ENCODE results near the gene LCN15.
A peak's percentile ranks its signal among the peaks of the same experiment; 100 is the strongest.
"Not testable (repeated sequence)": the region's sequence is repeated elsewhere in the genome, so short reads cannot be mapped to it uniquely, and the experiment has no call there.

The LCN15 gene

DNA sequence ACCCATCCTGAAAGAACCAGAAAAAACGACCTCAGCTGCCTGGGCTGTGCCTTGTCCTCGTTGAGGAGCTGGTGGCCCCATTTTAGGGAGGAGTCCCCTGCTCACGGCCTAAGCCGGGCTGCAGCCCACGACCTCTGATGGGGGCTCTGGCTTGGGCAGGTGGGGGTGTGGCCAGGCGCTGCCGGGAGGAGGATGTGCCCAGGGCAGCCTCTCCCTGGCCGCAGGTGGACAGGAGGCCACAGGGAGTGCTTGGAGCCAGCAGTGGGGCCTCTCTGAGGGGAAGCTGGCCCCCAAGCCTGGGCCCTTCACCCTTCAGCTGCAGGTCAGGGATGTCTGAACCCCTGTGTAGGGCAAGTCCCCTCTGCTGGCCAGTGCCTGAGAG, 49.4 kb downstream of the LCN15 start:
- TF ChIP-seq POLR2A (IDR thresholded peaks at IDR 0.05; ENCODE audit: low read depth, low read length) = no peak
- DNase-seq (ENCODE audit: insufficient read length, low spot score) (no peak), FAIRE-seq (no peak)

DNA sequence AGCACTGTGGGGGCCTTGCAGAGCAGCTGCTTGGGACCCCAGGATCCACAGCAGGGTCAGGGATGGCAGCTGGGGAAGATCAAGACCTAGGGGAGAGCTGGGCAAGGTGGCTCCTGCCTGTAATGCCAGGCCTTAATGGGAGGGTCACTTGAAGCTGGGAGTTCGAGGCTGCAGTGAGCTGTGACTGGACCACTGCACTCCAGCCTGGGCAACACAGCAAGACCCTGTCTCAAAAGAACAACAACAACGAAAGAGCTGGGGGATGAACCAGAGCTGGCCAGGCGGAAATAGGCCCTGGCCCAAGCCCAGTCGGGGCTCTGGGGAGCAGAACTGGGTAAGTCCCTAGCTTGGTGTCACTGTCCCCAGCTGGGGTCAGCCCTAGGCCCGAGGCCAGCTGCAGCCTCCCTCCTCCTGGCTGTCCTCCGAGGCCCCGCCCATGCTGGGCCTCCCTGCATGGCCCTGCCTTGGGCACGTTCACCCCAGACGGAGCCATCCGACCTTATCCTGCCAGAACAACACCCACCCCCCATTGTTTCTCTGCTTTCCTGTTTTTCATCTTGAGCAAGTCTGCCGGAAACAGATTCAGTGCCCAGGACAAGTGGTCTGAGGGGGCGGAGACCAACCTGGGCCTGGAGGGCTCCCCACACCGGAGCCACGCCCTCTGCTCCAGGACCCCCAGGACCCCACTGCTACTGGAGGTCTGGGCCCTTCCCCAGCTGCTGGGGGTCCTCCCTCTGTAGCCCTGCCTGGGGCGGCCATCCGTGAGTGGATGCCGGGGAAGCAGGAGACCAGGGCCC, 50.0 kb downstream of the LCN15 start:
- FAIRE-seq = no peak
- DNase-seq (ENCODE audit: insufficient read length, low spot score) = no peak
- no peak for TF ChIP-seq POLR2A (IDR thresholded peaks at IDR 0.05; ENCODE audit: low read depth, low read length)

DNA sequence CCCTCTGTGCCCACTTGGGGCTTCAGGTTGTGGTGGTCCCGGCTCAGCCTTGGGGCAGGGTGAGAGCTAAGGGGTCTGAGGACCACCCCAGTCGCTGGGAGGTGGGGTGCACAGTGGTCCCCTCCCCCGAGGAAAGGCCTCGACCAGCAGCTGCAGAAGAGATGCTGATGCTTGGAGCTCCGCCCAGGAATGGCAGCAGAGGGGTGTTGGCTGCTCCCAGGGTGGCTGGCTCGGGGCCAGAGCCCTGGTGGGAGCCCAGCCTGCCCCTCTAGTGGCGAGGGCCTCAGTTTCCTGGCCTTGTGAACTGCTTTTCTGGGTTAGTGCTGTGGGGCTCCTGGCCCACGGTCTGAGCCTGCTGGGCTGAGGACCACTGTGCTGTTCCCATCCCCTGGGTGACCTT, 50.8 kb downstream of the LCN15 start:
- DNase-seq (ENCODE audit: insufficient read length, low spot score) (no peak), FAIRE-seq (no peak)
- TF ChIP-seq POLR2A (IDR thresholded peaks at IDR 0.05; ENCODE audit: low read depth, low read length) = no peak

DNA sequence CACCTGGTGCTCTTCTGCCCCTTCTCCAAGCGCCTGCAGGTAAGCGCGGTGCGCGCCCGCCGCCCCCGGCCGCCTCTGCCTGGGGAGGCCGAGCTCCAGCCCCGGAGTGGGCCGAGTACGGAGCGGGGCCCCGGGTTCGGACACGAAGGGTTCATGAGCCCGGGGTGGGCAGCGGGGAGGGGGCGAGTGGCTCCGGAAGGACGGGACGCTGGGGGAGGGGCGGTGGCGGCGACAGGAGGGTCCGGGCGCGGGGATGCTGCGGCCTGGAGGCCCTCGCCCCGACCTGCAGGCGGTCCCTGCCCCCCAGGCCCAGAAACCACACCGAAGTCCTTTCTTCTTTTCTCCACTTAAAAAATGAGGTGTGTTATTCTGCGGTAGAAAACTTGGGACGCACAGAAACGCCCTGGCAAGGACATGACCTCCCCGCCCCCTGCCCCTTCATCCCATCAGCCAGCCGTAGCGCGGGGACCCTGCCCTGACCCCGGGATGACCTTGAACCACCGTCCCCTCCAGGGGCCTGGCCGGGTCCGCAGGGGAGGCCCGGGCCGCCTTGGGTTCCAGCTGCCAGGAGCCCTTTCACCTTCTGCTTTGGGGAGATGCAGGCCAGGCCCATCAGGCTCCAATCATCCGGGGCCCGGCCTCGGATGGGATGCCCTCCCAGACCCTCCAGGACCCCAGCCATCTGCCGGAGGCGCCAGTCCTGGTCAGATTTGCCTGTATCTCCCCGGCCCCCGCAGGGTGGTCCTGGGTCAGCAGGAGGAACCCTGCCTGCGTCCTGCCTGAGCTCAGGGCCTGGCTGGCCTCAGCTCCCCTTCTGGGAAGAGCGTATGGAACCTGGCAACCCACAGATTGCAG, 51.4 kb downstream of the LCN15 start:
- DNase-seq (ENCODE audit: insufficient read length, low spot score) = no peak
- no peak for FAIRE-seq

DNA sequence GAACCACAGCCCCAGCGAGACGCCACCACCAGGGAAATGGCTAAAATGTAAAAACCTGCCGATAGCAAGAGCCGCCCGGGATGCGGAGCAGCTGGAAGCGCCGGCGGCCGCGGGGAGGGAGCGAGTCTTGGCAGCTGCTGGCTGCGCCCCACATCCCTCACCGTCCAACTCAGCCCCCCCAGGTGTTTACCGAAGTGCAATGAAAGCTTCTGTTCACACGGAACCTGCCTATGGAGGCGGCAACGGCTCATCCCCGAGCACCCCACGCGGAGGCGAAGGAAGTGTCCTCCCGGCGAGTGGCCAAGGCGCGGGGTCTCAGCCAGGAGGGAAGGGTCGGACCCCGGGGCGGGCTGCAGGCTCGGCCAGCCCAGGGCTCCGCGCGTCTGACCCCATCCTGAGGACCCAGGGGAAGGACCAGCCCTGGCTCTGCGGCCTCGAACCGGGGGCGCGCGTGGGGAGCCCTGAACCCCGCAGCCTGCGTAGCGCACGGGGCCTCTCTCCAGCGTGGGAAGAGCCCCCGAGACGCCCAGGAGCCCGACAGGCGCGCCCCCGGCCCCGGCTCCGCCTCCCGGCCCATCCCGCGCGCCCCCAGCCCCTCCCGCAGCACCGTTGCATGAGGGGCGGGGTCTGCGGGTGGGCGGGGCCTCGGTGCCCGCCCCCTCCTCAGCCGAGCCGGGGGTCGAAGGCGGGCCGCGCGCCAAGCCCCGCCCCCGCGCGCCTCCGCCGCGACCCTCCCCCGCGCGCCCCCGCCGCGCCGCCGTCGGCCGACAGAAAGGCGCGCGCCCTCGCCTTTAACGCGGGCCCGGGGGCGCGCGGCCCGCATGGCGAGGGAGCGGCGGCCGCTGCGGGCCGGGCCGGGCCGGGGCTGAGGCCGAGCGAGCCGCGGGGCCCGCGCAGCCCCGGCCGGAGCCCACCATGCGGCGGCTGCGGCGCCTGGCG, 52.3 kb downstream of the LCN15 start, which contains the start of gene DIPK1B:
DIPK1B (plus strand) TSS at position 822 of the 939 bp plus-strand sequence; CDS start at position 916, 94 bp downstream.
- no peak for TF ChIP-seq POLR2A (IDR thresholded peaks at IDR 0.05; ENCODE audit: low read depth, low read length)
- DNase-seq (ENCODE audit: insufficient read length, low spot score) (no peak), FAIRE-seq (no peak)

More for the DNA sequence above, 51.4 kb downstream of the LCN15 start:
- TF ChIP-seq POLR2A (IDR thresholded peaks at IDR 0.05; ENCODE audit: low read depth, low read length) = no peak

DNA sequence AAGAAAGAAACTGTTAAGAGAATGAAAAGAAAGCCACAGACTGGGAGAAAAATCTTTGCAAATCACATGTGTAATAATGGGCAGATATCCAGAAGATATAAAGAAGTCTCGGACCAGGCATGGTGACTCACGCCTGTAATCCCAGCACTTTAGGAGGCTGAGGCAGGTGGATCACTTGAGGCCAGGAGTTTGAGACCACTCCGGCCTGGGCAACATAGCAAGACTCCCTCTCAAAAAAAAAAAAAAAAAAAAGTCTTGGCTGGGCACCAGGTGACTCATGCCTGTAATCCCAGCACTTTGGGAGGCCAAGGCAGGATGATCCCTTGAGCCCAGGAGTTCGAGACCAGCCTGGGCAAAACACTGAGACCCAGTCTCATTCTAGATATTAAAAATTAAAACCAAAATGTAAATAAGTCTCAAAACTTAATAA, 53.1 kb downstream of the LCN15 start:
- not testable (repeated sequence) for DNase-seq (ENCODE audit: insufficient read length, low spot score); FAIRE-seq

DNA sequence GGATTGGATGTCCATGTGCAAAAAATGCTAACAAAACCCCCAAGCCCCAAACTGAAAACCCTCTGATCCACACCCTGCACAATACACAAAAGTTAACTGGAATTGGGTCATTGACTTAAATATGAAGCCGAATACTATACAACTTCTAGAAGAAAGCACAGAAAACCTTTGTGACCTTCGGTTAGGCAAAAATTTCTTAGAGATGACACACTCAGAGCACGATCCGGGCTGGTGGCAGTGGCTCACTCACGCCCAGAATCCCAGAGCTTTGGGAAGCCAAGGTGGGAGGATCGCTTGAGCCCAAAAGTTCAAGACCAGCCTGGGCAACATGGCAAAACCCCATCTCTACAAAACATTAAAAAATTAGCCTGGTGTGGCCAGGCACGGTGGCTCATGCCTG, 53.8 kb downstream of the LCN15 start:
- TF ChIP-seq POLR2A (IDR thresholded peaks at IDR 0.05; ENCODE audit: low read depth, low read length) = no peak
- FAIRE-seq (peak; percentile 33), DNase-seq (ENCODE audit: insufficient read length, low spot score) (peak; percentile 95)

Data from H54 (cell line).